GM10248 (cell line): ENCODE data around the gene ADISSP.

Experiments
- CTCF ChIA-PET: fragments of 300-600 bp; sonication (Branson Sonifier 250); formaldehyde crosslinking; extraction: SDS; loops from one replicate; lab custom pipeline; 2021; ENCODE audit warnings: antibody characterized with exemption; lab: Yijun Ruan, JAX
- POLR2A ChIA-PET: fragments of 350-650 bp; sonication (Branson Sonifier 250); formaldehyde crosslinking; extraction: SDS; loops from one replicate; lab custom pipeline; 2020; ENCODE audit warnings: antibody characterized with exemption; lab: Yijun Ruan, JAX
- DNase-seq: peaks from one replicate; pipeline ENCODE4 v3.0.0; 2012; ENCODE audit errors: extremely low spot score
- TF ChIP-seq, protein P1 (sequence below): IDR thresholded peaks from 2 replicates; pipeline ENCODE4 v1.5.1; 2012; ENCODE audit warnings: mild to moderate bottlenecking, low read depth; ENCODE audit errors: extremely low read depth, missing control alignments, control extremely low read depth

Gene ADISSP

GRCh38 chr20:3812259-3812681 is 44.7 kb upstream of the ADISSP start:
- ChIA-PET CTCF (interaction anchor here (1.4 kb wide), 1 partner anchor 25 kb away, joined by 3 read pairs; no protein-coding TSS in a partner anchor), POLR2A (interaction anchor here (0.5 kb wide), 1 partner anchor 33 kb away, joined by 3 read pairs; no protein-coding TSS in a partner anchor)
- TF ChIP-seq, protein P1, sequence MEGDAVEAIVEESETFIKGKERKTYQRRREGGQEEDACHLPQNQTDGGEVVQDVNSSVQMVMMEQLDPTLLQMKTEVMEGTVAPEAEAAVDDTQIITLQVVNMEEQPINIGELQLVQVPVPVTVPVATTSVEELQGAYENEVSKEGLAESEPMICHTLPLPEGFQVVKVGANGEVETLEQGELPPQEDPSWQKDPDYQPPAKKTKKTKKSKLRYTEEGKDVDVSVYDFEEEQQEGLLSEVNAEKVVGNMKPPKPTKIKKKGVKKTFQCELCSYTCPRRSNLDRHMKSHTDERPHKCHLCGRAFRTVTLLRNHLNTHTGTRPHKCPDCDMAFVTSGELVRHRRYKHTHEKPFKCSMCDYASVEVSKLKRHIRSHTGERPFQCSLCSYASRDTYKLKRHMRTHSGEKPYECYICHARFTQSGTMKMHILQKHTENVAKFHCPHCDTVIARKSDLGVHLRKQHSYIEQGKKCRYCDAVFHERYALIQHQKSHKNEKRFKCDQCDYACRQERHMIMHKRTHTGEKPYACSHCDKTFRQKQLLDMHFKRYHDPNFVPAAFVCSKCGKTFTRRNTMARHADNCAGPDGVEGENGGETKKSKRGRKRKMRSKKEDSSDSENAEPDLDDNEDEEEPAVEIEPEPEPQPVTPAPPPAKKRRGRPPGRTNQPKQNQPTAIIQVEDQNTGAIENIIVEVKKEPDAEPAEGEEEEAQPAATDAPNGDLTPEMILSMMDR = no peak
- no peak for DNase-seq

- TF ChIP-seq, protein P1 = no peak
- POLR2A ChIA-PET = interaction anchor here (0.5 kb wide), 1 partner anchor 34 kb away, joined by 3 read pairs; no protein-coding TSS in a partner anchor
- DNase-seq = no peak
- CTCF ChIA-PET = interaction anchor here (0.8 to 1.4 kb wide), 3 partner anchors 16 to 25 kb away, joined by 3 to 4 read pairs (median 3); partner anchors contain the start of gene CENPB
Observed at GRCh38 chr20:3811467-3812258, 44.1 kb upstream of the ADISSP start.

DNA sequence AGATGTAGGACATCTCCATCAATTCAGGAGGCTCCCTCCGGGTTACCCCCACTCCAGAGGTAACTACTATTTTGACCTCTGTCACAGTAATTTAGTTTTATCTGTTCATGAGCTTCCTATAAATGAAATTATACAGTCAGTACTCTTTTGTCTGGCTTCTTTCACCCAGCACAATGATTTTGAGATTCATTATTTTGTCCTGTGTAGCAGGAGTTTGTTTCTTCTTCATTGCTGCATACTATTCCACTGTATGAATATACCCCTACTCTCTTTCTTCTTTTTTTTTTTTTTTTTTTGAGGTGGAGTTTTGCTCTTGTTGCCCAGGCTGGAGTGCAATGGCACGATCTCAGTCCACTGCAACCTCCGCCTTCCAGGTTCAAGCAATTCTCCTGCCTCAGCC is 41.0 kb upstream of the ADISSP start:
- DNase-seq = no peak
- CTCF ChIA-PET = no interaction called here
- TF ChIP-seq, protein P1 = no peak
- POLR2A ChIA-PET = no interaction called here

- ChIA-PET CTCF (interaction anchor here (1.2 to 2.5 kb wide), 3 partner anchors 10 to 31 kb away, joined by 4 to 7 read pairs (median 5); partner anchors contain the start of gene CENPB), POLR2A (interaction anchor here (0.5 to 1.8 kb wide), 2 partner anchors 9 to 14 kb away, joined by 4 to 6 read pairs; partner anchors contain the start of gene CDC25B)
- no peak for DNase-seq
- TF ChIP-seq, protein P1 = no peak
Observed at GRCh38 chr20:3804781-3805180, 37.2 kb upstream of the ADISSP start.

DNA sequence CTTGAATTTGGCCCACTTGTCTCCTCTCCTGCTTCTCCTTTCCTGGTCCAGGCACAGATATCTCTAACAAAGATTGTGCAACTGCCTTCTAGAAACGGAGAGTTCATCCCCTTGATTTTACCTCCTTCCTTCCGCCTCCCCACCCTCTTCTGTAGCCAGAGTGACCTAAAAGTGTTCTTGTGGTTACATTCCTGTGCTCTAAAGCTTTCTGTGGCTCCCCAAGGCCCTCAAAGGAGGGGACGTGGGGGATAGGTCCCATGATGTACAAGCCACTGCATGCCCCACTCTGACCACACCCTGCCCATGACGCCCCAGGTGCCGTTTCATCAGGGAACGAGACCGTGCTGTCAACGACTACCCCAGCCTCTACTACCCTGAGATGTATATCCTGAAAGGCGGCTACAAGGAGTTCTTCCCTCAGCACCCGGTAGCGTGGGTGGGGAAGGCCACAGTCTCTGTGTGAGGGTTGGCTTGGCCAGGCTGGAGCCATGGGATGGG is 36.8 kb upstream of the ADISSP start:
- ChIA-PET POLR2A (interaction anchor here (1.8 kb wide), 1 partner anchor 14 kb away, joined by 4 read pairs; no protein-coding TSS in a partner anchor), CTCF (interaction anchor here (1.2 to 2.5 kb wide), 3 partner anchors 11 to 32 kb away, joined by 4 to 7 read pairs (median 5); partner anchors contain the start of gene CENPB)
- TF ChIP-seq, protein P1 = no peak
- DNase-seq = no peak

GRCh38 chr20:3803854-3804253 is 36.3 kb upstream of the ADISSP start:
- POLR2A ChIA-PET = interaction anchor here (1.8 kb wide), 1 partner anchor 15 kb away, joined by 4 read pairs; no protein-coding TSS in a partner anchor
- no peak for DNase-seq
- CTCF ChIA-PET = interaction anchor here (1.2 to 2.5 kb wide), 2 partner anchors 18 to 32 kb away, joined by 4 to 5 read pairs; partner anchors contain the start of gene CENPB
- TF ChIP-seq, protein P1 = no peak
